Lower leg skin (tissue), 3 donors: ENCODE results near the gene HOXC6.

ENCODE experiments used
- CTCF ChIP-seq, 3 donors: fragments of 450-650 bp; IDR thresholded peaks; one replicate each; pipeline ENCODE4 v1.5.1; 2016; ENCODE audit warnings: antibody characterized with exemption in 3 of 3, mild to moderate bottlenecking in 3 of 3, moderate library complexity in 2 of 3
- POLR2A ChIP-seq, 2 donors: fragments of 450-650 bp; IDR thresholded peaks; one replicate each; pipeline ENCODE4 v1.6.1; 2016 to 2017; ENCODE audit warnings: antibody characterized with exemption in 2 of 2, mild to moderate bottlenecking in 1 of 2, moderate library complexity in 1 of 2

GRCh38 chr12:54005853-54006558 lies 22.2 kb upstream of the HOXC6 start:
- TF ChIP-seq CTCF (IDR thresholded peaks at IDR 0.05) (peak in 1 of 3 donors; percentile 72), POLR2A (IDR thresholded peaks at IDR 0.05) (no peak)
